Measurements from ENCODE around the gene GRM4. TPM values are rescaled to one million over a fixed set of nuclear protein-coding genes. Genes with fewer than 3 reads are reported as not detected.

The GRM4 gene
- total RNA-seq, 8 experiments from 2014 or later = 0.56 to 4.3 (median 1.0) TPM

- no peak for ATAC-seq (replicated peaks in 6 of 8)
- 82 to 94% (median 89%) methylated on average over 2 to 7 of the region's 16 CpGs; no CpG with 5 or more reads in 6 of the 10 experiments for WGBS, 10 experiments
- no peak overlapping the region for H3K4me3 ChIP-seq
- peaks cover 20 to 21% of the 10 kb centered on the region in 2 donors for H3K4me1 ChIP-seq (replicated peaks in 1 of 2)
- peak overlapping the region; percentile 5 to 48 for H3K27ac ChIP-seq
- in situ Hi-C loops (cut with MboI; ENCODE audit: low pct_unique_long_range_greater_than_20kb in 2 of 9, low sequenced_read_pairs in 9 of 9, unreplicated experiment in 9 of 9) = loop anchor here in 1 of 9 experiments (10.0 kb wide), 1 partner anchor 98 kb away; no protein-coding TSS in a partner anchor
These were observed 88.7 kb downstream of the GRM4 start for GRCh38 chr6:34057191-34057590.

GRCh38 chr6:34056305-34057108, 89.4 kb downstream of the GRM4 start:
- H3K4me1 ChIP-seq (replicated peaks in 1 of 2) = peaks cover 20 to 21% of the 10 kb centered on the region in 2 donors
- H3K27ac ChIP-seq = peak overlapping the region; percentile 5 to 48
- peak; percentile 41 to 95 (median 88) for ATAC-seq (replicated peaks in 6 of 8)
- H3K4me3 ChIP-seq = no peak overlapping the region
- in situ Hi-C loops (cut with MboI; ENCODE audit: low pct_unique_long_range_greater_than_20kb in 2 of 9, low sequenced_read_pairs in 9 of 9, unreplicated experiment in 9 of 9) = loop anchor here in 1 of 9 experiments (10.0 kb wide), 1 partner anchor 98 kb away; no protein-coding TSS in a partner anchor
- 10 to 83% (median 62%) methylated on average over 1 to 6 of the region's 36 CpGs; no CpG with 5 or more reads in 4 of the 10 experiments for WGBS, 10 experiments

- ATAC-seq (replicated peaks in 6 of 8) = peak; percentile 4 to 78 (median 50)
- Histone ChIP-seq H3K4me3 (no peak overlapping the region), H3K27ac (no peak overlapping the region), H3K4me1 (replicated peaks in 1 of 2) (peaks cover 20 to 21% of the 10 kb centered on the region in 2 donors)
- in situ Hi-C loops (cut with MboI; ENCODE audit: low pct_unique_long_range_greater_than_20kb in 2 of 9, low sequenced_read_pairs in 9 of 9, unreplicated experiment in 9 of 9) = loop anchor here in 1 of 9 experiments (10.0 kb wide), 1 partner anchor 99 kb away; no protein-coding TSS in a partner anchor
- WGBS, 10 experiments = 46 to 100% (median 92%) methylated on average over 1 to 9 of the region's 18 CpGs; no CpG with 5 or more reads in 1 of the 10 experiments
These were observed 90.5 kb downstream of the GRM4 start for GRCh38 chr6:34055223-34055933.

GRCh38 chr6:34053721-34054120, 92.2 kb downstream of the GRM4 start:
- WGBS, 10 experiments = 0 to 100% (median 76%) methylated on average over 1 to 5 of the region's 8 CpGs; no CpG with 5 or more reads in 1 of the 10 experiments
- in situ Hi-C loops (cut with MboI; ENCODE audit: low pct_unique_long_range_greater_than_20kb in 2 of 9, low sequenced_read_pairs in 9 of 9, unreplicated experiment in 9 of 9) = loop anchor here in 1 of 9 experiments (10.0 kb wide), 1 partner anchor 101 kb away; no protein-coding TSS in a partner anchor
- H3K4me1 ChIP-seq (replicated peaks in 1 of 2) = peaks cover 18 to 30% of the 10 kb centered on the region in 2 donors
- no peak for ATAC-seq (replicated peaks in 6 of 8)
- H3K27ac ChIP-seq = no peak overlapping the region
- H3K4me3 ChIP-seq = no peak overlapping the region

GRCh38 chr6:34052918-34053608, 92.8 kb downstream of the GRM4 start:
- in situ Hi-C loops (cut with MboI; ENCODE audit: low pct_unique_long_range_greater_than_20kb in 2 of 9, low sequenced_read_pairs in 9 of 9, unreplicated experiment in 9 of 9) = loop anchor here in 1 of 9 experiments (10.0 kb wide), 1 partner anchor 102 kb away; no protein-coding TSS in a partner anchor
- ATAC-seq (replicated peaks in 6 of 8) = no peak
- no peak overlapping the region for H3K4me3 ChIP-seq
- H3K27ac ChIP-seq = no peak overlapping the region
- peaks cover 18 to 30% of the 10 kb centered on the region in 2 donors for H3K4me1 ChIP-seq (replicated peaks in 1 of 2)
- WGBS, 10 experiments = 58 to 90% (median 65%) methylated on average over 1 to 2 of the region's 7 CpGs; no CpG with 5 or more reads in 5 of the 10 experiments

GRCh38 chr6:34052071-34052825, 93.6 kb downstream of the GRM4 start:
- WGBS, 10 experiments = 0 to 77% (median 49%) methylated on average over 1 to 4 of the region's 8 CpGs; no CpG with 5 or more reads in 4 of the 10 experiments
- Histone ChIP-seq H3K4me1 (replicated peaks in 1 of 2) (peaks cover 18 to 30% of the 10 kb centered on the region in 2 donors), H3K4me3 (no peak overlapping the region), H3K27ac (no peak overlapping the region)
- in situ Hi-C loops (cut with MboI; ENCODE audit: low pct_unique_long_range_greater_than_20kb in 2 of 9, low sequenced_read_pairs in 9 of 9, unreplicated experiment in 9 of 9) = loop anchor here in 1 of 9 experiments (10.0 kb wide), 1 partner anchor 103 kb away; no protein-coding TSS in a partner anchor
- ATAC-seq (replicated peaks in 6 of 8) = no peak

GRCh38 chr6:34051331-34051919, 94.5 kb downstream of the GRM4 start:
- no peak overlapping the region for H3K27ac ChIP-seq
- H3K4me3 ChIP-seq = no peak overlapping the region
- 18 to 52% (median 47%) methylated on average over 3 to 5 of the region's 8 CpGs; no CpG with 5 or more reads in 6 of the 10 experiments for WGBS, 10 experiments
- in situ Hi-C loops (cut with MboI; ENCODE audit: low pct_unique_long_range_greater_than_20kb in 2 of 9, low sequenced_read_pairs in 9 of 9, unreplicated experiment in 9 of 9) = loop anchor here in 1 of 9 experiments (10.0 kb wide), 1 partner anchor 103 kb away; no protein-coding TSS in a partner anchor
- no peak for ATAC-seq (replicated peaks in 6 of 8)
- peaks cover 10 to 22% of the 10 kb centered on the region in 2 donors for H3K4me1 ChIP-seq (replicated peaks in 1 of 2)

GRCh38 chr6:34050691-34051090, 95.2 kb downstream of the GRM4 start:
- ATAC-seq (replicated peaks in 6 of 8) = no peak
- 17 to 100% (median 66%) methylated on average over 1 of the region's 5 CpGs; no CpG with 5 or more reads in 6 of the 10 experiments for WGBS, 10 experiments
- Histone ChIP-seq H3K4me1 (replicated peaks in 1 of 2) (peaks cover 9 to 20% of the 10 kb centered on the region in 2 donors), H3K4me3 (no peak overlapping the region), H3K27ac (no peak overlapping the region)
- in situ Hi-C loops (cut with MboI; ENCODE audit: low pct_unique_long_range_greater_than_20kb in 2 of 9, low sequenced_read_pairs in 9 of 9, unreplicated experiment in 9 of 9) = loop anchor here in 1 of 9 experiments (10.0 kb wide), 1 partner anchor 104 kb away; no protein-coding TSS in a partner anchor

GRCh38 chr6:34049395-34050342, 96.2 kb downstream of the GRM4 start:
- in situ Hi-C loops (cut with MboI; ENCODE audit: low pct_unique_long_range_greater_than_20kb in 2 of 9, low sequenced_read_pairs in 9 of 9, unreplicated experiment in 9 of 9) = loop anchor here in 1 of 9 experiments (10.0 kb wide), 1 partner anchor 105 kb away; no protein-coding TSS in a partner anchor
- 39 to 95% (median 62%) methylated on average over 1 to 6 of the region's 15 CpGs; no CpG with 5 or more reads in 3 of the 10 experiments for WGBS, 10 experiments
- Histone ChIP-seq H3K4me3 (no peak overlapping the region), H3K4me1 (replicated peaks in 1 of 2) (peaks cover 18 to 25% of the 10 kb centered on the region in 2 donors), H3K27ac (peak overlapping the region in 1 of 2 donors; percentile 32)
- ATAC-seq (replicated peaks in 6 of 8) = peak; percentile 23 to 98 (median 94)

- WGBS, 10 experiments = 0 to 80% (median 60%) methylated on average over 1 to 9 of the region's 15 CpGs; no CpG with 5 or more reads in 3 of the 10 experiments
- in situ Hi-C loops (cut with MboI; ENCODE audit: low pct_unique_long_range_greater_than_20kb in 2 of 9, low sequenced_read_pairs in 9 of 9, unreplicated experiment in 9 of 9) = no loop called here
- no peak for ATAC-seq (replicated peaks in 6 of 8)
These were observed 97.7 kb downstream of the GRM4 start for GRCh38 chr6:34047913-34048867.

More at GRCh38 chr6:34047913-34048867, 97.7 kb downstream of the GRM4 start:
- no peak overlapping the region for H3K27ac ChIP-seq
- H3K4me3 ChIP-seq = no peak overlapping the region
- H3K4me1 ChIP-seq (replicated peaks in 1 of 2) = peaks cover 23 to 30% of the 10 kb centered on the region in 2 donors
